ENCODE data around the gene SLC38A5.
A peak's percentile ranks its signal among the peaks of the same experiment; 100 is the strongest.
"Not testable (repeated sequence)": the region's sequence is repeated elsewhere in the genome, so short reads cannot be mapped to it uniquely, and the experiment has no call there.

SLC38A5 gene

GRCh38 chrX:48468247-48468671 is 1.8 kb downstream of the SLC38A5 start:
- DNase-seq (ENCODE audit: low read depth) = no peak

DNA sequence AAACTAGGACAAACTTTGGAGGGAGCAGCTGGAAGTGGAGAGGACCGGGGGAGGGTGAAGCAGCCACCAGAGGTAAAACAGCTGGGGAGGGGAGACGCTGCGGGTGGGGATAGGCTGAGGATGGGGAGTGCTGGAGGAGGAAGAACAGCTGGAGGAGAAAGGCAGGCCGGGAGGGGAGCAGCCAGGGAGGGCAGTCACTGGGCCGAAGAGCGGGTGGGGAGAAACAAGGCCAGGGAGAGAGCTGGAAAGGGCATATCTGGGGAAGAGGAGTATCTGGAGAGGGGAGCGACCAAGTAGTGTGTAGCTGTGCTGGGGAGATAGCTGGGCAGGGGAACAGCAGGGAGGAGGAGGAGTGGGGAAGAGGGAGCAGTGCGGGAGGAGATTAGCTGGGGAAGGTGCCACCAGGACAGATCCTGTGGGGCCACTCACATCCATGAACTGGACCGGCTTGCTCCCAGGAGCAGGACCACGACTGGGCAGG is 2.7 kb downstream of the SLC38A5 start:
- no peak for DNase-seq (ENCODE audit: low read depth)

DNA sequence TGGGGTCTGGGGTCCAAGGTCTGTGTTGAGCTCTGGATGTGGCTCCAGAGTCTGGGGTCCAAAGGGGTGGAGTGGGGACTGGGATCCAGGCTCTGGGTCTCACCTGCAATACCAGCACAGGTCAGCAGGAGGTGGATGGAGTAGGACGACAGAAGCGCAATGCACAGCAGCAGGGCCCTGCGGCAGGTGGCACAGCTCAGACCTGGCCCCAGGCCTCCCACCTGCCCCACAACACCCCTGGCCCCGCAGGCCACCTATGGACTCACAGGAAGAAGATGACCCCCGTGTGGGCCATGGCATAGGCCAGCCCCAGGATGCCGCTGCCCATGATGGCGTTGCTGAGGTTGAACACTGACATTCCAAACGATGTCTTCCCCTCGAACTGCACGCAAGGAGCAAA is 3.4 kb downstream of the SLC38A5 start:
- no peak for DNase-seq (ENCODE audit: low read depth)

DNA sequence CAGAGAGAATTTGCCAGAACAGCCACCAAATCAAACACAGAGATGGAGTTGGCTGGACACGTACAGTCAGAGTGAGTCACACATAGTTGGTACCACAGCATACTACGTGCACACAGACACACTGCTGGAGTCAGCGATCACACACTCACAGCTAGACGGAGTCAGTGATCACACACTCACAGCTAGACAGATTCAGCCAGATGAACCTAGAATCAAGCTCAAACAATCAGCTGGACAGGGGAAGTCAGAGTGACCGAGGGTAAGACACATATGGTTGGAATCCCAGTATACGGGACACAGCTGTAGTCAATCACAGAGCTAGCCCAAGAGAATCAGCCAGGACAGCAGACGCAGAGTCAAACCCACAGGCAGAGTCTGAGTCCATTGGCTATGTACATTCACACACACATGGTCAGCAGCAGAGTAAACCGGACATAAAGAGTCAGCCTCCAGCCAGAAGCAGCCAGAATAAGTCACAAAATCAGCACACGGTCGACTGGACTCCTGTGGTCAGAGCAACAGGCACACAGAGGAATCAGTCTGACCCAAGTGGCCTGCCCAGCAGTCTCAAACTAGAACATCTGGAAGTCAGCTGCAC is 4.6 kb downstream of the SLC38A5 start:
- peak; percentile 80 for DNase-seq (ENCODE audit: low read depth)

GRCh38 chrX:48461830-48462229 is 8.2 kb downstream of the SLC38A5 start:
- DNase-seq (ENCODE audit: low read depth) = no peak

DNA sequence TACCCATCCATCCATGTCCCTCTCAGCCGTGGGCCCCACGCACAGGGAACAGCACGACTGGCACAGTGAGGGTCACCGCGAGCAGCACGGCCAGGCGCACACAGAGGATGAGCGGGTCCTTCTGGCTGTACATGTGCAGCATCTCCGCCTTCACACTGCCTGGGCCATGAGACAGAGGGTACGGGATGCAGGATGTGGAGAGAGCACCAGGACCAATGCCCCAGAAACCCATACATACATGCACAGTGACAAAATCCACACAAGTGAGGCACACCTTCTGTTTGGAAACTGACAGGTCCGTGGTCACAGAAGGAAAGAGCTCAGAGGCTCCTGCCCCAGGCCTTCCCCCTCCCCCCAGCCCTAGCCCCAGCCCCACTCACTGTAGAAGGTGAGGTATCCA is 9.5 kb downstream of the SLC38A5 start:
- no peak for DNase-seq (ENCODE audit: low read depth)

GRCh38 chrX:48460031-48460430 is 10.0 kb downstream of the SLC38A5 start:
- no peak for DNase-seq (ENCODE audit: low read depth)

DNA sequence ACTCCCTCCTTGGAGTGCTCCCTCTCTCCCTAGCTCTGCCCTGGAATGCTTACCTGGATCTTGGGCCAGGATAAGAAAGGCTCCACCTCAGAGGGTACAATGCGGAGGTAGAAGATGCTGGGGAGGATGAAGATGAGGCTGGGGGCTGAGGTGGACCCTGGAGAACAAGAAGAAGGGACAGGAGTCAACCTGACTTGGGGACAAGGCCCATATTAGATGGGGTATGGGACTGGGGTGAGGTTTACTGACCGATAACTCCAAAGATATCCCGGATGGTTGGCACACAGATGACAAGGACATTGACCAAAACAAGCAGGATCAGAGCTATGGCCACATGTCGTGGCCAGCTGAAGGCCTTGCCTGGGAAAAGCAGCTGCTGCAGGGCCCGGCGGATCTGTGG is 10.6 kb downstream of the SLC38A5 start:
- DNase-seq (ENCODE audit: low read depth) = no peak

GRCh38 chrX:48458711-48459110 is 11.3 kb downstream of the SLC38A5 start:
- DNase-seq (ENCODE audit: low read depth) = no peak

- DNase-seq (ENCODE audit: low read depth) = no peak
Measured at GRCh38 chrX:48456628-48457331, 13.3 kb downstream of the SLC38A5 start.

- no peak for DNase-seq (ENCODE audit: low read depth)
Measured at GRCh38 chrX:48451708-48452107, 18.4 kb downstream of the SLC38A5 start.

DNA sequence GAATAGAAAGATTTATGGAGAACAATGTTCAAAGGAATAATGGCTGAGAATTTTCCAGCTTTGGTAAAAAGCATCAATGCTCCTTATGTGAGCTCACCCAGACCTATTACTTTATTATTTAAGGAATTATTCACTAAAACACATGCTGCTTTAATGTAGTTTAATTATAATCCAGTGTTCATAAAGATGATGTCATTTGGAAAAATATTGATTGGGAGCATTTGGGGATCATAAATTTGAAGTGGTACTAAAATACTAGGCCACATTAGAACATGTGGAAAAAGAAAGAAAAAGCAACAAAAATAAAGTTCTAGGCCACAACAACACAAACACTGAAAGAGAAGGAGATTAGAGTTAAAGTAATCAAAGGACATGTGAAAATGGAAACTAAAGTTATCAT is 20.0 kb downstream of the SLC38A5 start:
- no peak for DNase-seq (ENCODE audit: low read depth)

DNA sequence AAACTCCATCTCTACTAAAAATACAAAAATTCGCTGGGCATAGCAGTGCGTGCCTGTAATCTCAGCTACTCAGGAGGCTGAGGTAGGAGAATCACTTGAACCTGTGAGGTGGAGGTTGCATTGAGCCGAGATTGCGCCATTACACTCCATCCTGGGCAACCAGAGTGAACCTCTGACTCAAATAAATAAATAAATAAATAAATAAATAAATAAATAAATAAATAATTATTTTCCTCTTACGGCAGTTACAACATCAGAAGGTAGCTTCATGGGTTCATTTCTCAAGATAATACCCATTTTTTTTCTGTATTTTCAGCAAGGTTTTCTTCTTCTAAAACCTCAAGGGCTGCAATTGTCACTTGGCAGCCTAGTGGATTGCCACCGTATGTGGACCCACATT is 22.9 kb downstream of the SLC38A5 start:
- not testable (repeated sequence) for DNase-seq (ENCODE audit: low read depth)

DNA sequence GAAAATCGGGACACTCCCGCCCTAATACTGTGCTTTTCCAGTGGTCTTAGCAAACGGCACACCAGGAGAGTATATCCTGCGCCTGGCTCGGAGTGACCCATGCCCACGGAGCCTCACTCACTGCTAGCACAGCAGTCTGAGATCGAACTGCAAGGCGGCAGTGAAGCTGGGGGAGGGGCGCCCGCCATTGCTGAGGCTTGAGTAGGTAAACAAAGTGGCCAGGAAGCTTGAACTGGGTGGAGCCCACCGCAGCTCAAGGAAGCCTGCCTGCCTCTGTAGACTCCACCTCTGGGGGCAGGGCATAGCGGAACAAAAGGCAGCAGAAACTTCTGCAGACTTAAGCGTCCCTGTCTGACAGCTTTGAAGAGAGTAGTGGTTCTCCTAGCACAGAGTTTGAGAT is 36.3 kb downstream of the SLC38A5 start:
- not testable (repeated sequence) for DNase-seq (ENCODE audit: low read depth)

GRCh38 chrX:48430166-48430565 is 39.9 kb downstream of the SLC38A5 start:
- not testable (repeated sequence) for DNase-seq (ENCODE audit: low read depth)

DNA sequence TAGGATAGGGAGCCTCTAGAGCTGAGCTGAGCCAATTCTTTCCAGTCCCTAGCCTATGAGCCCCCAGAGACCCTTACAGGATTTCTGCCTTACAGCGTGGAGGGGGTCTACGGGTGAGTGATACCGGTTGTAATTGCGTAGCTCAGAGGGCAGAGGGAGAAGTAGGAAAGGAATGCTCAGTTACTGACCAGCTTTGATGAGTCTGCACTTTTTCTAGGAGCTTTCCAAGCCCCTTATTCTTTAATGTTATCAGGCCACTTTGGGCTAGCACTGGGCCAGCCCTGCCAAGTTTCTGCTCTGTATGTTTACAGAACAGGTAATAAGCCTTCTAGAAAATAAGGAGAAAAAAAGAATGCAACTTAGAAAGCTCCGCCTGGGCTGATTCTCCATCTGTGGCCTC is 40.5 kb downstream of the SLC38A5 start:
- not testable (repeated sequence) for DNase-seq (ENCODE audit: low read depth)

- DNase-seq (ENCODE audit: low read depth) = not testable (repeated sequence)
Measured at GRCh38 chrX:48427027-48427716, 42.9 kb downstream of the SLC38A5 start.

DNA sequence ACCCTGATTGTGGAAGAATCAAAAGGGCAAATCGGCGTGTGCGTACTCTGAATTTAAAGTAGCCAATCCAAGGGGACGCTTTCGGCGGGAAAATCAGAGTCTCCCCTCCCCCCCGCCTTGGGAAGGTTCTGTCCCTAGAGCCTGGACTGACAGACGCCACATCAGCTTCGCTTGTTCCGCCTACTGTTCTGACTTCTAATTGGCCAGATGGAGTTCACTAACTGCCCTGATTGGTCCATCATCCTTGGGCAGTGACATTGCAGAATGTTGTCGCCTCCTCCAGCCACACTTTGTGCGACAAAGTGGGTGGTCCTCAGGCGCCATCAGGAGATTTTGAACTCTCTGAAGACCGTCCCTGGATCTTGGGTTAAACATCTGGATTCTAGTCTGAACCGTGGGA is 58.2 kb downstream of the SLC38A5 start, which contains the start of gene SSX4B:
TSS of gene SSX4B (minus strand) at position 101 of the 400 bp plus-strand sequence. CDS start 588 bp downstream, outside the sequence.
- DNase-seq (ENCODE audit: low read depth) = not testable (repeated sequence)
